PFSK-1 (cell line): Measurements from ENCODE around the gene GPR158.

ENCODE experiments used
- SIN3A ChIP-seq: IDR thresholded peaks from 2 replicates; pipeline ENCODE4 v1.6.1; 2012; ENCODE audit warnings: mild to moderate bottlenecking, low read length, moderate library complexity, borderline replicate concordance; ENCODE audit not compliant: insufficient read depth
- TF ChIP-seq, protein P1 (sequence below), 2 experiments: IDR thresholded peaks; 2 replicates each; pipeline versions ENCODE4 v1.6.1 to v1.8.0; 2011 to 2012; ENCODE audit warnings: low read depth in 2 of 2, low read length in 2 of 2, control low read depth in 1 of 2, inconsistent platforms in 1 of 2, mild to moderate bottlenecking in 1 of 2, moderate library complexity in 1 of 2; ENCODE audit not compliant: insufficient read depth in 1 of 2

DNA sequence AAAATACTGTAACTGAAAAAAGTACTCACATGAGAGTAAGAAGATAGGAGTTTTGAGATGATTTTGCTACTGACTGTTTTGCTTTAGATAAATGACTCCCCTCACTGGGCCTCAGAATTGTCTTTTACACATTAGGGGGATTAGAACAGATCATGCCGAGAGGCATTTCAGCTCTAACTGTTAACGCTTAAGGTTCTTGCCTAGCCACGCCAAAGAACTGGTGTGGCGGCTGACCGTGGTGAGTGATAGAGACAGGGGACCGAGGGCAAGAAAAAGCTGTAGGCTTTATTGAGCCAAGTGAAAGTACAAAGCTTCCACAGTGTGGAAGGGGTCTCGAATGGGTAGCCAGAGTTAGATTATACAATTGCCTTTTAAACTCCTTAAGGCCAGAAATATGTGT lies 390.8 kb downstream of the GPR158 start:
- TF ChIP-seq, protein P1, sequence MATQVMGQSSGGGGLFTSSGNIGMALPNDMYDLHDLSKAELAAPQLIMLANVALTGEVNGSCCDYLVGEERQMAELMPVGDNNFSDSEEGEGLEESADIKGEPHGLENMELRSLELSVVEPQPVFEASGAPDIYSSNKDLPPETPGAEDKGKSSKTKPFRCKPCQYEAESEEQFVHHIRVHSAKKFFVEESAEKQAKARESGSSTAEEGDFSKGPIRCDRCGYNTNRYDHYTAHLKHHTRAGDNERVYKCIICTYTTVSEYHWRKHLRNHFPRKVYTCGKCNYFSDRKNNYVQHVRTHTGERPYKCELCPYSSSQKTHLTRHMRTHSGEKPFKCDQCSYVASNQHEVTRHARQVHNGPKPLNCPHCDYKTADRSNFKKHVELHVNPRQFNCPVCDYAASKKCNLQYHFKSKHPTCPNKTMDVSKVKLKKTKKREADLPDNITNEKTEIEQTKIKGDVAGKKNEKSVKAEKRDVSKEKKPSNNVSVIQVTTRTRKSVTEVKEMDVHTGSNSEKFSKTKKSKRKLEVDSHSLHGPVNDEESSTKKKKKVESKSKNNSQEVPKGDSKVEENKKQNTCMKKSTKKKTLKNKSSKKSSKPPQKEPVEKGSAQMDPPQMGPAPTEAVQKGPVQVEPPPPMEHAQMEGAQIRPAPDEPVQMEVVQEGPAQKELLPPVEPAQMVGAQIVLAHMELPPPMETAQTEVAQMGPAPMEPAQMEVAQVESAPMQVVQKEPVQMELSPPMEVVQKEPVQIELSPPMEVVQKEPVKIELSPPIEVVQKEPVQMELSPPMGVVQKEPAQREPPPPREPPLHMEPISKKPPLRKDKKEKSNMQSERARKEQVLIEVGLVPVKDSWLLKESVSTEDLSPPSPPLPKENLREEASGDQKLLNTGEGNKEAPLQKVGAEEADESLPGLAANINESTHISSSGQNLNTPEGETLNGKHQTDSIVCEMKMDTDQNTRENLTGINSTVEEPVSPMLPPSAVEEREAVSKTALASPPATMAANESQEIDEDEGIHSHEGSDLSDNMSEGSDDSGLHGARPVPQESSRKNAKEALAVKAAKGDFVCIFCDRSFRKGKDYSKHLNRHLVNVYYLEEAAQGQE (IDR thresholded peaks at IDR 0.05; ENCODE audit: insufficient read depth in 1 of 2, low read depth in 2 of 2, low read length in 2 of 2), result no peak
- TF ChIP-seq SIN3A, result no peak
